Natural killer cell (primary cell): ENCODE data around the gene TMCO4. TPM values are rescaled to one million over a fixed set of nuclear protein-coding genes. Genes with fewer than 3 reads are reported as not detected.

ENCODE experiments used
- ATAC-seq, 3 donors: fragments of 150-1000 bp in 2 of 3; fragments of 200-7000 bp in 1 of 3; cut with Tn5 transposase; 1 replicate in 1 of 3; 2 replicates in 2 of 3; pipeline ENCODE4 v1.10.0; 2021; ENCODE audit warnings: mild to moderate bottlenecking in 2 of 3, moderate library complexity in 2 of 3
- DNase-seq, 2 donors: peaks; one replicate each; pipeline versions ENCODE4 v3.0.0 to v3.0.0-alpha.2; 2013 to 2021; ENCODE audit warnings: mixed read lengths in 1 of 2
- H3K27ac ChIP-seq: one replicate; pipeline ENCODE4 v1.5.1; 2013; ENCODE audit warnings: mild to moderate bottlenecking, low read length
- H3K27me3 ChIP-seq: one replicate; pipeline ENCODE4 v1.6.1; 2013; ENCODE audit warnings: low read length; ENCODE audit not compliant: control insufficient read depth, insufficient read depth
- H3K36me3 ChIP-seq: one replicate; pipeline ENCODE4 v1.6.1; 2013; ENCODE audit warnings: low read length; ENCODE audit not compliant: control insufficient read depth, insufficient read depth
- H3K4me1 ChIP-seq: one replicate; pipeline ENCODE4 v1.6.1; 2013; ENCODE audit warnings: low read length; ENCODE audit not compliant: control insufficient read depth, insufficient read depth
- H3K4me3 ChIP-seq: one replicate; pipeline ENCODE4 v1.5.1; 2013; ENCODE audit warnings: low read length
- H3K9me3 ChIP-seq: one replicate; pipeline ENCODE4 v1.6.1; 2013; ENCODE audit warnings: low read length; ENCODE audit not compliant: control insufficient read depth, insufficient read depth
- H3K27ac Mint-ChIP-seq, 2 donors: one replicate each; pipeline ENCODE4 v1.8.0; 2022; ENCODE audit warnings: mild to moderate bottlenecking in 2 of 2, mixed read lengths in 2 of 2, moderate library complexity in 1 of 2
- H3K27me3 Mint-ChIP-seq, 2 donors: one replicate each; pipeline ENCODE4 v1.8.0; 2022; ENCODE audit warnings: low read depth in 2 of 2, mixed read lengths in 2 of 2
- H3K36me3 Mint-ChIP-seq: one replicate; pipeline ENCODE4 v1.8.0; 2022; ENCODE audit warnings: mixed read lengths
- H3K4me1 Mint-ChIP-seq, 2 donors: one replicate each; pipeline ENCODE4 v1.8.0; 2022; ENCODE audit warnings: mixed read lengths in 2 of 2
- H3K4me3 Mint-ChIP-seq: one replicate; pipeline ENCODE4 v1.8.0; 2022; ENCODE audit warnings: mild to moderate bottlenecking, moderate library complexity, mixed read lengths
- H3K9me3 Mint-ChIP-seq, 2 donors: one replicate each; pipeline ENCODE4 v1.8.0; 2022; ENCODE audit warnings: mixed read lengths in 2 of 2
- WGBS: methylation state at CpG from one replicate; pipeline ENCODE4 v1.1.7; 2013; ENCODE audit warnings: missing lambda C conversion rate; ENCODE audit not compliant: insufficient coverage; 5-methylcytosine and 5-hydroxymethylcytosine counted together
- intact Hi-C: fragments of 100-400 bp; cut with micrococcal nuclease; formaldehyde crosslinking; loops from one replicate; pipeline ENCODE4 v1.14.2; 2022
- total RNA-seq, 4 donors: library from RNA; stranded (reverse); fragments of 120-200 nt in 1 of 4; gene quantifications; one replicate each; pipeline versions ENCODE4 v1.2.3 to v1.2.4, GENCODE V29; 2013 to 2022
- TF ChIP-seq, protein P1 (sequence below): fragments of 200-600 bp; IDR thresholded peaks from one replicate; pipeline ENCODE4 v1.8.0; 2022; ENCODE audit warnings: antibody characterized with exemption

Gene TMCO4
- total RNA-seq, 3 donors from 2014 or later (not counting 1 experiment from before 2014, with no cell fraction given), result 14.2 to 21.5 (median 18.3) TPM

DNA sequence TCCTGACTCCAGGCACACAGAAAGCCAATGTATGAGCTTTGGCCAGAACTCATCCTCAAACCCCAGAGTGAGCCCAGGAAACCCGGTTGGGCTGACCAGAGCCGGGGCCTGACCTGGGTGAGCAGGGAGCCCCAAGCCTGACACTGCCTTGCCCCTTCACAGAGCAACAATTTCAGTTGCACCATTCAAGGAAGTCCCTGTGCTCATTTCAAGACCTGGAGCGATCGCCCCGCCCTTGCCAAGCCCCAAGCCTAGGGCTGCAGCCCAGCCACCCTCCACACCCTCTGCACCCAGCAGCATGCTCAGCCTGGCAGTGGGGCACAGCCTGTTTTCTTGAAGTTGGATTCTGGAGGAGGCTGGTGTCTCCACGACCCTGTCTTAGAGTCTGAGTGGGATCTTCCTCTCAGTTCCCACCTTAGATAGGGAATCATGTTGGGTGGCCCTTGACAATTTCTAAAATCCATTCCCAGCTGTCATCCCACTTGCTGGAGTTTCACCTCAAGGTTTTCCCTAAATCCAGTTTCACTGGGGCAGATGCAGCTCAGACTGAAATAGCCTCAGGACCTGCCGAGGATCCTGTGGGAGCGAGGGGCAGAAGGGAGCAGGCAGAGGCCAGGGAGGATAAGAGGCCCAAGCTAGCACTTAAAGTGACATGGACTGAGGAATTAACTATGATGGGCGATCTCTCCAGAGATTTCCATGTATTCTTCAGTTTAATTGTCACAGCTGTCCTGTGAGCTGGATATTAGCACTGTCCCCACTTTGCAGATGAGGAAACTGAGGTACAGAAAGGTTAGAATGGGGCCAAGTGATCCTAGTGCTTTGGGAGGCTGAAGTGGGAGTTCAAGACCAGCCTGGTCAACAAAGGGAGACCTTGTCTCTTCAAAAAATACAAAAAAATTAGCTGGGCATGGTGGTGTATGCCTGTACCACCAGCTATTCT, 153.1 kb downstream of the TMCO4 start:
- H3K4me3 ChIP-seq, result no peak overlapping the region
- no peaks in the 10 kb centered on the region for H3K36me3 ChIP-seq
- peaks cover 19 to 23% of the 10 kb centered on the region in 2 donors for H3K4me1 Mint-ChIP-seq
- H3K27ac Mint-ChIP-seq, result no peak overlapping the region
- intact Hi-C loops, result loop anchor here (5.0 kb wide), 1 partner anchor 49 kb away; a partner anchor contains a TSS
- H3K36me3 Mint-ChIP-seq, result no peaks in the 10 kb centered on the region
- H3K9me3 ChIP-seq, result no peaks in the 10 kb centered on the region
- peaks cover 20% of the 10 kb centered on the region for H3K27me3 ChIP-seq
- H3K27ac ChIP-seq, result no peak overlapping the region
- TF ChIP-seq, protein P1, sequence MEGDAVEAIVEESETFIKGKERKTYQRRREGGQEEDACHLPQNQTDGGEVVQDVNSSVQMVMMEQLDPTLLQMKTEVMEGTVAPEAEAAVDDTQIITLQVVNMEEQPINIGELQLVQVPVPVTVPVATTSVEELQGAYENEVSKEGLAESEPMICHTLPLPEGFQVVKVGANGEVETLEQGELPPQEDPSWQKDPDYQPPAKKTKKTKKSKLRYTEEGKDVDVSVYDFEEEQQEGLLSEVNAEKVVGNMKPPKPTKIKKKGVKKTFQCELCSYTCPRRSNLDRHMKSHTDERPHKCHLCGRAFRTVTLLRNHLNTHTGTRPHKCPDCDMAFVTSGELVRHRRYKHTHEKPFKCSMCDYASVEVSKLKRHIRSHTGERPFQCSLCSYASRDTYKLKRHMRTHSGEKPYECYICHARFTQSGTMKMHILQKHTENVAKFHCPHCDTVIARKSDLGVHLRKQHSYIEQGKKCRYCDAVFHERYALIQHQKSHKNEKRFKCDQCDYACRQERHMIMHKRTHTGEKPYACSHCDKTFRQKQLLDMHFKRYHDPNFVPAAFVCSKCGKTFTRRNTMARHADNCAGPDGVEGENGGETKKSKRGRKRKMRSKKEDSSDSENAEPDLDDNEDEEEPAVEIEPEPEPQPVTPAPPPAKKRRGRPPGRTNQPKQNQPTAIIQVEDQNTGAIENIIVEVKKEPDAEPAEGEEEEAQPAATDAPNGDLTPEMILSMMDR, result no peak
- H3K4me3 Mint-ChIP-seq, result peak overlapping the region; percentile 31
- WGBS, result 74% methylated on average over 9 of the region's 9 CpGs
- H3K27me3 Mint-ChIP-seq, result peaks cover 11 to 21% of the 10 kb centered on the region in 2 donors
- no peaks in the 10 kb centered on the region for H3K9me3 Mint-ChIP-seq
- peaks cover 21% of the 10 kb centered on the region for H3K4me1 ChIP-seq
- ATAC-seq (no peak), DNase-seq (no peak)

DNA sequence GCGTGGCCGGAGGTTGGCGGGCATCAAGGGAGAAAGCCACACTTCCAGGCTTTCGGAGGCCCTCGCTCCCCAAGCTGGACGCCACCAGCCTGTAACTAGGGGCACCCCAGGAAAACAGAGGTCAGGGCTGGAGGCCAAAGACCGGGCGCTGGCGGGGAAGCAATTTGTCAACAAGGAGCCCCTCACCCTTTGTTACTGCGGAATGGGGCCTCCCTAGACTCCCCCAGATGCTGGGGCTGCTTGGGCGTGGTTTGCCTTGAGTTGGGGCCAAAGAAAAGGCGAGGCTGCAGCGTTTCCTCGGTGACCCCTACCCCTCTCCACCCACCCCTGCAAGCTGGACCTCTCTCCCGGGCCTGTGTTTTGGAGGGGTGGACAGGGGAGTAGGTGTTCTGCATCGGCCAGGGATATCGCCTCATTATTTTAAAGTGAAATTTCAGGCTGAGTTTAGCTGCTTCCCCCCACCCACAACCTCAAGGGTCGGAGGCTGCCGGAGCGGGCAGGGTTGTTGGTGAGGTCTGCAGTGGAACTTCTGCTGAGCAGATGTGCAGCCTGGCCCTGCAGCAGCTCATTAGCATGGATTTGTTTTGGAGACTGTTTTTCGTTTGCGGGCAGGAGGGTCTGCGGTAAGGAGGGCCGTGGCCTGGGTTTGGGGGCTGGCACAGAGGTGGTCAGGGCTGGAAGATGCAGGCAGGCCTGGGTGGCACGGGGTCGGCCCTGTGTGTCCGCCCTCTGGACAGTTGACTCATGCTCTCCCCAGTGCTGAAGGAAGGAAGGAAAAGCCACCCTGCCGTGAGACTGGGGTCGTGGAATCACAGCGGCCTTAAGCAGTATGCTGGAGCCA, 154.1 kb downstream of the TMCO4 start:
- DNase-seq (no peak), ATAC-seq (no peak)
- Mint-ChIP-seq H3K27ac (peak overlapping the region in 1 of 2 donors; percentile 88), H3K36me3 (no peaks in the 10 kb centered on the region), H3K9me3 (no peaks in the 10 kb centered on the region), H3K4me3 (peak overlapping the region; percentile 52), H3K27me3 (peaks cover 11 to 25% of the 10 kb centered on the region in 2 donors), H3K4me1 (peaks cover 19 to 23% of the 10 kb centered on the region in 2 donors)
- TF ChIP-seq, protein P1, result no peak
- no peaks in the 10 kb centered on the region for H3K36me3 ChIP-seq
- peaks cover 18% of the 10 kb centered on the region for H3K4me1 ChIP-seq
- H3K27me3 ChIP-seq, result peaks cover 20% of the 10 kb centered on the region
- no peak overlapping the region for H3K27ac ChIP-seq
- WGBS, result 57% methylated on average over 24 of the region's 30 CpGs
- no peaks in the 10 kb centered on the region for H3K9me3 ChIP-seq
- no peak overlapping the region for H3K4me3 ChIP-seq
- intact Hi-C loops, result loop anchor here (2.0 to 5.0 kb wide), 2 partner anchors 48 to 159 kb away; a partner anchor contains a TSS

DNA sequence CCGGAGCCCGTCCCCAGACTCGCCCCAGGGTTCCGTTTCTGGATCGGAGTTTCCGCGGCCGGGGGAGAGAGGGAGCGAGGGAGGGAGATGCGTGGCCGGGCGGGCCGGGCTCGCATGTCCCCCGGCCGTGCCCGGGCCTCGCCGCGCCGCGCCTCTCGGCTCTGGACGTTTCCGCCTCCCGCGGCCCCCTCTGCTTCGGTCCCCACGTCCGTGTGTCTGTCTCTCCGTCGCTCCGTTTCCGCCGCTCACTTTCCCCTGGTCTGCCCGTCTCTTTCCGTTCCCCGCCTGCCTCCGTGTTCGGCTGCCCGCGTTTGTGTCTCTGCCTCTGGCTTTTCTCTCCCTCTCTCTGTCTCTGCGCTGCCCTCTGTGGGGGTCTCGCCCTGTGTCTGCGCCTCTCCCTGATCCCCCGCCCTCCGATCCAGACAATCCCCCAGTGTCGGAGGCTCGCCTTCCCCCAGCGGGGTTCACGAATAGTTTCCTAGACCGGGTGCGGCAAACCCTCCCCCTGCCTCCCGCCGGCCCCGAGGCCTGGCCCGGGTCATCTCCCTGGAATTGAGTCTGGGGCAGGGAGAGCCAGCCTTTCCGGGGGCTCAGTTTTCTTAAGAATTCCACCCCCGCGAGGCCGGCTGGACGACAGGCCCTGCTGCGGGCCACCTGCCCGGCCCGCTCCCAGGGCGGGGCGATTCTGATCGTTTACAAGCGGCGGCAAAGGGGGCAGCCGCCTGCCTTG, 154.9 kb downstream of the TMCO4 start:
- H3K36me3 Mint-ChIP-seq, result no peaks in the 10 kb centered on the region
- peak in 1 of 2 donors; percentile 68 for DNase-seq
- intact Hi-C loops, result loop anchor here (2.0 to 5.0 kb wide), 2 partner anchors 48 to 158 kb away; a partner anchor contains a TSS
- peak overlapping the region; percentile 54 to 88 for H3K27ac Mint-ChIP-seq
- H3K4me3 Mint-ChIP-seq, result peak overlapping the region; percentile 89
- TF ChIP-seq, protein P1, result no peak
- H3K4me1 Mint-ChIP-seq, result peaks cover 19 to 23% of the 10 kb centered on the region in 2 donors
- Histone ChIP-seq H3K9me3 (no peaks in the 10 kb centered on the region), H3K36me3 (no peaks in the 10 kb centered on the region), H3K27ac (no peak overlapping the region), H3K4me3 (peak overlapping the region; percentile 33), H3K4me1 (peaks cover 18% of the 10 kb centered on the region), H3K27me3 (peaks cover 20% of the 10 kb centered on the region)
- WGBS, result 8% methylated on average over 71 of the region's 71 CpGs
- ATAC-seq, result peak; percentile 38 to 44 (median 39)
- no peaks in the 10 kb centered on the region for H3K9me3 Mint-ChIP-seq
- peaks cover 11 to 25% of the 10 kb centered on the region in 2 donors for H3K27me3 Mint-ChIP-seq
